ENCODE measurements around the gene COL24A1.
"Not testable (repeated sequence)": the region's sequence is repeated elsewhere in the genome, so short reads cannot be mapped to it uniquely, and the experiment has no call there.

The COL24A1 gene

DNA sequence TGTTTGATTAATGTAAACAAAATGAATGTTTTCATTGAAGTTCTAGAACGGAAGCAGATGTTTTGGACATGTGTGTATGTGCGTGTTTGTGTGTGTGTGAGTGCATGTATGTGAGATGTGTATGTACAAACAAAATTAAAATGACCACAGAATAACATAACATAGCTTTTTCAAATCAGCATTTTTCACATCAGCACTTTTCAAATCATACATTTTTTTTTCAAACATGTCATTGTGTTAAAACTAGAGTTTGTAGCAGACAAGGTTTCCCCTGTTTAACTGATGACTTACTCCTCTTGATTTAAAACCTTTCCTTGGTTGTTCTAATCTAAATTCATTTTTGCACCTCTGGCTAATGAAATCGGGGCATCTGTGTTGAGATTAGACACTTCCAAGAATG lies 412.8 kb downstream of the COL24A1 start:
- POLR2A ChIA-PET, result no interaction called here
- CTCF ChIA-PET, result no interaction called here
- no peak for DNase-seq (ENCODE audit: extremely low spot score)
- TF ChIP-seq, protein P1, sequence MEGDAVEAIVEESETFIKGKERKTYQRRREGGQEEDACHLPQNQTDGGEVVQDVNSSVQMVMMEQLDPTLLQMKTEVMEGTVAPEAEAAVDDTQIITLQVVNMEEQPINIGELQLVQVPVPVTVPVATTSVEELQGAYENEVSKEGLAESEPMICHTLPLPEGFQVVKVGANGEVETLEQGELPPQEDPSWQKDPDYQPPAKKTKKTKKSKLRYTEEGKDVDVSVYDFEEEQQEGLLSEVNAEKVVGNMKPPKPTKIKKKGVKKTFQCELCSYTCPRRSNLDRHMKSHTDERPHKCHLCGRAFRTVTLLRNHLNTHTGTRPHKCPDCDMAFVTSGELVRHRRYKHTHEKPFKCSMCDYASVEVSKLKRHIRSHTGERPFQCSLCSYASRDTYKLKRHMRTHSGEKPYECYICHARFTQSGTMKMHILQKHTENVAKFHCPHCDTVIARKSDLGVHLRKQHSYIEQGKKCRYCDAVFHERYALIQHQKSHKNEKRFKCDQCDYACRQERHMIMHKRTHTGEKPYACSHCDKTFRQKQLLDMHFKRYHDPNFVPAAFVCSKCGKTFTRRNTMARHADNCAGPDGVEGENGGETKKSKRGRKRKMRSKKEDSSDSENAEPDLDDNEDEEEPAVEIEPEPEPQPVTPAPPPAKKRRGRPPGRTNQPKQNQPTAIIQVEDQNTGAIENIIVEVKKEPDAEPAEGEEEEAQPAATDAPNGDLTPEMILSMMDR (IDR thresholded peaks at IDR 0.05; ENCODE audit: control extremely low read depth, extremely low read depth, low read depth, missing control alignments), result no peak

DNA sequence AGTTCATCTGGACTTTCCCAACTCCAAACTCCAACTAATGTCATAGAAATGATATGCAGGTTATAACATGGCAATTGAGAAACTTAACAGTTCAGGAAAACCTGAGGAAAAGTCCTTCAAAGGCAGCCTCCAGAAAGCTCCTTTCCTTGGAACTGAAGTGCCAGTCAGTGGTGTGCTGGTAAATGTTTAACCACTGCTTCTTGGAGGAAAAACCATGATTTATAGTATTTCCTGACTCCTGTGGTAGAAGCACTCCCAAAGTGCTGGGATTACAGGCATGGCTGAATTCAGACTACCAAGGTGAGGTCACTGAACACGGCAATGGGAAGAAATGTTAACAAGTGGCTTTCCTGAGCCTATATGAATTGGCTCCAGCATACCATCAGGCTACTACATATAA lies 421.6 kb downstream of the COL24A1 start:
- ChIA-PET CTCF (no interaction called here), POLR2A (no interaction called here)
- no peak for DNase-seq (ENCODE audit: extremely low spot score)
- TF ChIP-seq, protein P1 (IDR thresholded peaks at IDR 0.05; ENCODE audit: control extremely low read depth, extremely low read depth, low read depth, missing control alignments), result no peak

DNA sequence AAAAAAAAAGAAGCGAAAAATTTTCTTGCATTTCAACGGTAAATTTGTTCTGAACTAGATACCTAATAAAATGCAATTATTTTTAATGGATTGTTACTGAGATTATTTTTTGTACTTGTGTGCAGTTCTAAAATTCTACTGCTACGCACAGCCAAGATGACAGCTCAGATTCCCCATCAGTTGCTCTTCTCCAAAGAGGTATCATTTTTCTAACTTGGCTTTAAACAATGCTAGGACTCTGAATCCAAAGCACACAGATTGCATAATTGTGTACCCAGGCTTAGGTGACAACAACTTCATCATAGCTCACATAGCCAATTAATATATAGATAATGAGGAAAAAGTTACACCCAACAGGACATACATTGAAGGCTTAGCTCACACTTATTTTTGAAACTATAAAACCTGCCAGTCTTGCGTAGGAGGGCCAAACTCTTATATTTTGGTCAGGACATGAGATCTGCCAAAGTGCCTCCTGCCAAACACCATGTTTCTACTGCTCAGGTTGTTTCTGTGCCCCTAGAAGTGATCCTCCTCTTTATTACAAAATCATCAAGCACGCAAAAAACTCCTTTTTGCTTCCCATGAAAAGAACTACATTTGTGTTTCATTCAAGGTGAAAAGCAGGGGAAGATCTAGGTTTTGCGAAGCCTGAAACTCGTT lies 437.8 kb downstream of the COL24A1 start:
- ChIA-PET POLR2A (no interaction called here), CTCF (interaction anchor here (1.0 to 1.5 kb wide), 2 partner anchors 8 to 12 kb away, joined by 3 to 4 read pairs; no protein-coding TSS in a partner anchor)
- TF ChIP-seq, protein P1 (IDR thresholded peaks at IDR 0.05; ENCODE audit: control extremely low read depth, extremely low read depth, low read depth, missing control alignments), result no peak
- no peak for DNase-seq (ENCODE audit: extremely low spot score)

DNA sequence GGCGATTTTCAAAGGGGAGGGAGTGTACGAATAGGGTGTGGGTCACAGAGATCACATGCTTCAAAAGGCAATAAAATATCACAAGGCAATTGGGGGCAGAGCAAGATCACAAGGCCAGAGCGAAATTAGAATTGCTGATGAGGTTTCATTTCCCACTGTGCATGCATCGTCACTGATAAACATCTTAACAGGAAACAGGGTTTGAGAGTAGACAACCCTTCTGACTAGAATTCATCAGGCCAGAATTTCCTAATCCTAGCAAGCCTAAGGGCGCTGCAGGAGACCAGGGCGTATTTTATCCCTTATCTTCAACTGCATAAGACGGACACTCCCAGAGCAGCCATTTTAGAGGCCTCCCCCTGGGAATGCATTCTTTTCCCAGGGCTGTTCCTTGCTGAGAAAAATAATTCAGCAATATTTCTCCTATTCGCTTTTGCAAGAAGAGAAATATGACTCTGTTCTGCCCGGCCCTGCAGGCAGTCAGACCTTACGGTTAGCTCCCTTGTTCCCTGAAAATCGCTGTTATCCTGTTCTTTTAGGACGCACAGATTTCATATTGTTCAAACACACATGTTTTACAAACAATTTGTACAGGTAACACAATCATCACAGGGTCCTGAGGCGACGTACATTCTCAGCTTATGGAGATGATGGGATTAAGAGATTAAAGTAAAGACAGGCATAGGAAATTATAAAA lies 442.0 kb downstream of the COL24A1 start:
- DNase-seq (ENCODE audit: extremely low spot score); POLR2A ChIA-PET: not testable (repeated sequence)
- CTCF ChIA-PET, result interaction anchor here (1.5 to 1.7 kb wide), 2 partner anchors 10 to 31 kb away, joined by 4 to 5 read pairs; no protein-coding TSS in a partner anchor

DNA sequence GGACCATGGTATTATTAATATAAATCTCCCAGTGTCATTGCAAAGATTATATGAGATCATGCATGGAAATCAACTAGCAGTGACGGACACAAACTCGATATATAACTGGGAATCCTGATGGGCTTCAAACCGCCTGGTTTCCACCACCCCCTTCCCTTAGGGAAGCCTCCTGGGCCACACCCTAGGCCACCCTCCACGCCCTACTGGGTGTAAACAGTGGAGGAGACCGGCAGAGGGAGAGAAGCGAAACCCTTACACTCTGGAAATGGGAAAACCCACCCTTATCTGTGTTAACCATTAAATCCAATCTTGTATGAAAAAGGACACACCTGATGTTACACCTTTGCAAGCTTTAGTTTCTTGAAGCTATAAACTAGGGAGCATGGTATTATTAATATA lies 447.7 kb downstream of the COL24A1 start:
- TF ChIP-seq, protein P1 (IDR thresholded peaks at IDR 0.05; ENCODE audit: control extremely low read depth, extremely low read depth, low read depth, missing control alignments), result no peak
- CTCF ChIA-PET, result interaction anchor here (0.8 to 1.7 kb wide), 10 partner anchors 9 to 259 kb away, joined by 3 to 7 read pairs (median 5); no protein-coding TSS in a partner anchor

DNA sequence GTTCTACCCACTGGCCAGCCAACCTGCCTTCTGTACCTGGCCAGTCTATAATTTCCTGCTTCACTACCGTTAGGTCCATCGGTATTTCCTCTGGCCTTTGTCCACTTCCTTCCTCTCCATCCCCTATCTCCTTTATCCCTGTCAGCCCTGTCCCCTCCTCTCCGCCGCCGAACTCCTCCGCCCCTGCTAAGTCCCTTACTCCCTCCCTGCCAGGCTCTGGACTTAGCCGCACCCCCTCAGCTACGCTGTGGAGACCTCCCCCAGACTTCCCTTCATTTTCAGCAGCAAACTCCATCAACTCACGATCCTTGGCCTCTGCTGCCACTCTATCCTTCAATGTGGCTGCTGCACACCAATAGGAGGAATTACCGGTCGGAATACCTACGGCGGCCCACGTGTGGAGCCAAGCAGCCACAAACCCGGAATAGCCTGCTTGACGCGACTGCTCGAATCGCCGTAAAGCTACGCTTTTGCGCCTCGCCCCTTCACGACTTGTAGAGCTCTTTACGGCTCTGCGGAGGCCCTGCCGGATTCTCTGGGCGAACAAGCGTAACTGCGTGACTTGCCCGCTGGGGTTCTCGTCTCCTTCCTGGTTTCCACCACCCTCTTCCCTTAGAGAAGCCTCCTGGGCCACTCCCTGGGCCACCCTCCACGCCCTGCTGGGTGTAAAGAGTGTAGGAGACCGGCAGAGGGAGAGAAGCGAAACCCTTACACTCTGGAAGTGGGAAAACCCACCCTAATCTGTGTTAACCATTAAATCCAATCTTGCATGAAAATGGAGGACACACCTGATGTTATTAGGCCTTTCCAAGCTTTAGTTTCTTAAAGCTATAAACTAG lies 448.4 kb downstream of the COL24A1 start, which contains the start of gene ZNHIT6:
ZNHIT6 (minus strand) TSS at position 444 of the 839 bp plus-strand sequence; CDS start at position 295, 149 bp downstream.
- DNase-seq (ENCODE audit: extremely low spot score), result peak; percentile 84
- CTCF ChIA-PET, result interaction anchor here (0.6 to 1.7 kb wide), 13 partner anchors 9 to 325 kb away, joined by 3 to 7 read pairs (median 4); no protein-coding TSS in a partner anchor
- TF ChIP-seq, protein P1 (IDR thresholded peaks at IDR 0.05; ENCODE audit: control extremely low read depth, extremely low read depth, low read depth, missing control alignments), result no peak
- POLR2A ChIA-PET, result interaction anchor here (0.6 to 1.0 kb wide), 2 partner anchors 9 to 34 kb away, joined by 3 read pairs; no protein-coding TSS in a partner anchor

More for the DNA sequence above, 447.7 kb downstream of the COL24A1 start:
- DNase-seq (ENCODE audit: extremely low spot score), result no peak
- POLR2A ChIA-PET, result interaction anchor here (1.0 kb wide), 1 partner anchor 9 kb away, joined by 3 read pairs; no protein-coding TSS in a partner anchor

All from GM10248 (cell line).